Measurements from ENCODE around the gene GATAD1. TPM values are rescaled to one million over a fixed set of nuclear protein-coding genes. Genes with fewer than 3 reads are reported as not detected.

GATAD1 gene, protein sequence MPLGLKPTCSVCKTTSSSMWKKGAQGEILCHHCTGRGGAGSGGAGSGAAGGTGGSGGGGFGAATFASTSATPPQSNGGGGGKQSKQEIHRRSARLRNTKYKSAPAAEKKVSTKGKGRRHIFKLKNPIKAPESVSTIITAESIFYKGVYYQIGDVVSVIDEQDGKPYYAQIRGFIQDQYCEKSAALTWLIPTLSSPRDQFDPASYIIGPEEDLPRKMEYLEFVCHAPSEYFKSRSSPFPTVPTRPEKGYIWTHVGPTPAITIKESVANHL
- total RNA-seq (2012; rRNA removed) (9.3 and 10.3 TPM in 2 replicates), polyA plus RNA-seq (2012; rRNA removed) (12.2 and 15.2 TPM in 2 replicates), Bru-seq, nascent RNA (percentile 87 among the genes with signal in this experiment), BruChase-seq, experiment 1, labeled RNA remaining after a 6-hour chase (percentile 97 among the genes with signal in this experiment), BruChase-seq, experiment 2, labeled RNA remaining after a 2-hour chase (percentile 96 among the genes with signal in this experiment)
- 3.8 and 5.8 TPM in 2 replicates for polyA plus RNA-seq (2012; cell fraction: cytosol; rRNA removed)
- polyA plus RNA-seq (2012; cell fraction: nucleus; rRNA removed; ENCODE audit: low replicate concordance), result 9.4 and 43.7 TPM in 2 replicates
- long read RNA-seq, transcript GATAD1-201 (5 exons, 3,962 nt), result major isoform, 21 of 41 reads
- long read RNA-seq, partial matches to known transcripts, result 11 of 41 reads
- long read RNA-seq, other reads (novel, unspliced or antisense), result 4 of 41 reads

DNA sequence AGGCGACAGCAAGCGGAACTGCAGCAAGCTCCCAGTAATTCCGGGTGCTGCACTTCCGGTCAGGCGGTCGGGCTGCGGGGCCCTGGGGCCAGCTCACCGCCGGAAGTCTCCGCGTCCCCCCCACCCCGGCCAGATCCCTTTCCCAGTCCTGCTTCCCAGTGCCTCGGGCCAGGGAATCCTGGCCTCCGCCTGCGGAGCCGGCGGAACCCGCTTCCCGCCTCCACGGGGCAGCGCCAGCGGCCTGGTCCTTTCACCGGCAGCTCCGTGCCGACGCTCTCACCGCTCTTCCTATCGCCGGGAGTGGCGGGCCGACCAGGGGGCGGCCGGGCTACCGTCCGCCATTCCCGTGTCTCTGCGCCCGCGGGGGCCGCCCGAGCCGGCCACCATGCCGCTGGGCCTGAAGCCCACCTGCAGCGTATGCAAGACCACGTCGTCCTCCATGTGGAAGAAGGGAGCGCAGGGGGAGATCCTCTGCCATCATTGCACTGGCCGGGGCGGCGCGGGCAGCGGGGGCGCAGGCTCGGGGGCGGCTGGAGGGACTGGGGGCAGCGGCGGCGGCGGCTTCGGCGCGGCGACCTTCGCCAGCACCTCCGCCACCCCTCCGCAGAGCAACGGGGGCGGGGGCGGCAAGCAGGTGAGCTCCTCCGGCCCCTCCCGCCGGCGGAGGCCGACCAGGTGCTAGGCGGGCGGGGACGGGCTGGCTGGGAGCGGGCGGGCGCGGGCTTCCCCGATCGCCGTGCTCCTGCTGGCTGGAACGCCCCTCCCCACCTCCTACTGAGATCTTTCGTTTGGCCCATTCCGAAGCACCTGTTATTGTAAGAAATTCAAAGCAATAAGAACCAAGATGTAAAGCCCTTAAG is at the start of gene GATAD1:
Gene GATAD1 (plus strand): TSS at position 138 of the 860 bp plus-strand sequence. CDS start 248 bp downstream, at position 386.
- Histone ChIP-seq H2BK120ac (ENCODE audit: low read depth, low read length) (no peak within 1 kb of the TSS), H3K56ac (ENCODE audit: extremely low read depth, insufficient read depth, low read length) (peak within 1 kb of the TSS; percentile 65), H2AK9ac (replicated peaks; ENCODE audit: low read depth, low read length, poor library complexity) (peak within 1 kb of the TSS; percentile 91), H4K5ac (ENCODE audit: low read depth, low read length) (peak within 1 kb of the TSS; percentile 85), H3K4me3 (ENCODE audit: insufficient read depth, low read depth, low read length) (peak within 1 kb of the TSS; percentile 94), H3K9me3 (ENCODE audit: control insufficient read depth, insufficient read depth, low read length) (no peaks in the 10 kb centered on the region), H4K91ac (ENCODE audit: insufficient read depth, low read depth, low read length) (peak within 1 kb of the TSS; percentile 66), H3K4me2 (ENCODE audit: low read depth, low read length) (peak within 1 kb of the TSS; percentile 86), H2AFZ (replicated peaks; ENCODE audit: low read length, poor library complexity) (peak within 1 kb of the TSS; percentile 97), H3K4ac (ENCODE audit: low read depth, low read length) (peak within 1 kb of the TSS; percentile 82), H3K4me1 (ENCODE audit: control insufficient read depth, insufficient read depth, low read length) (0 out of 2 replicates have a peak, but pooled peaks cover 2% of the 10 kb centered on the region), H3K79me1 (ENCODE audit: low read depth in 1 of 2, low read length in 2 of 2) (peaks cover 19 to 34% of the 10 kb centered on the region in 2 experiments; a peak in 3 of 4 replicates), H4K8ac (ENCODE audit: low read depth in 2 of 2, low read length in 2 of 2) (peak within 1 kb of the TSS; percentile 41 to 68; a peak in 3 of 4 replicates), H3K9ac (ENCODE audit: low read depth, low read length) (peak within 1 kb of the TSS; percentile 91), H3K18ac (ENCODE audit: low read depth, low read length) (peak within 1 kb of the TSS; percentile 71; the same call in 1 of the 2 replicates), H2BK5ac (ENCODE audit: low read depth, low read length, poor library complexity, severe bottlenecking) (peak within 1 kb of the TSS; percentile 89), H3K23ac (ENCODE audit: low read depth, low read length) (peak within 1 kb of the TSS; percentile 56; the same call in 1 of the 2 replicates), H3K27me3 (ENCODE audit: control insufficient read depth, insufficient read depth, low read length) (no peaks in the 10 kb centered on the region), H3K36me3 (ENCODE audit: control insufficient read depth, insufficient read depth, low read length) (peaks cover 10% of the 10 kb centered on the region), H2AK5ac (ENCODE audit: low read depth, low read length) (no peak within 1 kb of the TSS), H2BK20ac (ENCODE audit: low read depth, low read length) (no peak within 1 kb of the TSS), H3K9me1 (ENCODE audit: insufficient read depth, low read length) (no peaks in the 10 kb centered on the region), H2BK15ac (ENCODE audit: low read depth, low read length) (no peak within 1 kb of the TSS), H3K14ac (replicated peaks; ENCODE audit: low read depth, low read length) (peak within 1 kb of the TSS; percentile 89), H4K20me1 (ENCODE audit: insufficient read depth, low read length) (no peaks in the 10 kb centered on the region), H3K27ac (ENCODE audit: insufficient read depth, low read length) (peak within 1 kb of the TSS; percentile 89)
- ATAC-seq (ENCODE audit: low read depth), result peak; percentile 97
- TSS peak; percentile 62 for BruUV-seq (replicated peaks)
- in situ Hi-C loops (cut with MboI; ENCODE audit: low sequenced_read_pairs) (no loop called here), intact Hi-C loops (cut with micrococcal nuclease) (loop anchor here (1.0 to 5.0 kb wide), 10 partner anchors 23 to 1360 kb away; partner anchors contain the start of genes AKAP9, FZD1, LRRD1 and MTERF1), dilution Hi-C loops (cut with HindIII; ENCODE audit: low sequenced_read_pairs, unreplicated experiment) (no loop called here)
- CTCF ChIA-PET, result interaction anchor here (0.7 to 2.4 kb wide), 11 partner anchors 10 to 1358 kb away, joined by 3 to 19 read pairs (median 4); partner anchors contain the start of gene MTERF1
- POLR2A ChIA-PET (ENCODE audit: unreplicated experiment), result interaction anchor here (0.8 kb wide), 1 partner anchor 1065 kb away, joined by 3 read pairs; no protein-coding TSS in a partner anchor
- peak; percentile 91 for DNase-seq
- WGBS, 2 experiments (ENCODE audit: extremely low coverage in 2 of 2, insufficient read length in 1 of 2), result 0% methylated on average over 32 of the region's 87 CpGs; no CpG with 5 or more reads in 1 of the 2 experiments
- TF ChIP-seq BHLHE40 (IDR thresholded peaks at IDR 0.05; ENCODE audit: low read depth, low read length) (no peak), CHD1 (IDR thresholded peaks at IDR 0.05; ENCODE audit: low read depth, low read length) (no peak; the same call in 1 of the 2 replicates), MAZ (IDR thresholded peaks at IDR 0.05; ENCODE audit: borderline replicate concordance, low read depth, low read length) (peak; percentile 79; the same call in 1 of the 2 replicates), POLR2A (IDR thresholded peaks at IDR 0.05; ENCODE audit: low read depth, low read length) (peak; percentile 81), MAFK (IDR thresholded peaks at IDR 0.05; ENCODE audit: low read depth, low read length) (no peak), MXI1 (IDR thresholded peaks at IDR 0.05; ENCODE audit: borderline replicate concordance, low read depth, low read length) (no peak; the same call in 1 of the 2 replicates), RFX5 (IDR thresholded peaks at IDR 0.05; ENCODE audit: low read depth, low read length) (no peak), RAD21 (IDR thresholded peaks at IDR 0.05; ENCODE audit: low read length) (no peak), CEBPB (IDR thresholded peaks at IDR 0.05; ENCODE audit: low read depth, low read length) (no peak)
- TF ChIP-seq, protein P1, sequence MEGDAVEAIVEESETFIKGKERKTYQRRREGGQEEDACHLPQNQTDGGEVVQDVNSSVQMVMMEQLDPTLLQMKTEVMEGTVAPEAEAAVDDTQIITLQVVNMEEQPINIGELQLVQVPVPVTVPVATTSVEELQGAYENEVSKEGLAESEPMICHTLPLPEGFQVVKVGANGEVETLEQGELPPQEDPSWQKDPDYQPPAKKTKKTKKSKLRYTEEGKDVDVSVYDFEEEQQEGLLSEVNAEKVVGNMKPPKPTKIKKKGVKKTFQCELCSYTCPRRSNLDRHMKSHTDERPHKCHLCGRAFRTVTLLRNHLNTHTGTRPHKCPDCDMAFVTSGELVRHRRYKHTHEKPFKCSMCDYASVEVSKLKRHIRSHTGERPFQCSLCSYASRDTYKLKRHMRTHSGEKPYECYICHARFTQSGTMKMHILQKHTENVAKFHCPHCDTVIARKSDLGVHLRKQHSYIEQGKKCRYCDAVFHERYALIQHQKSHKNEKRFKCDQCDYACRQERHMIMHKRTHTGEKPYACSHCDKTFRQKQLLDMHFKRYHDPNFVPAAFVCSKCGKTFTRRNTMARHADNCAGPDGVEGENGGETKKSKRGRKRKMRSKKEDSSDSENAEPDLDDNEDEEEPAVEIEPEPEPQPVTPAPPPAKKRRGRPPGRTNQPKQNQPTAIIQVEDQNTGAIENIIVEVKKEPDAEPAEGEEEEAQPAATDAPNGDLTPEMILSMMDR (conservative IDR thresholded peaks at IDR 0.05; ENCODE audit: low read depth, low read length), result peak; percentile 97
- TF ChIP-seq, protein P2, sequence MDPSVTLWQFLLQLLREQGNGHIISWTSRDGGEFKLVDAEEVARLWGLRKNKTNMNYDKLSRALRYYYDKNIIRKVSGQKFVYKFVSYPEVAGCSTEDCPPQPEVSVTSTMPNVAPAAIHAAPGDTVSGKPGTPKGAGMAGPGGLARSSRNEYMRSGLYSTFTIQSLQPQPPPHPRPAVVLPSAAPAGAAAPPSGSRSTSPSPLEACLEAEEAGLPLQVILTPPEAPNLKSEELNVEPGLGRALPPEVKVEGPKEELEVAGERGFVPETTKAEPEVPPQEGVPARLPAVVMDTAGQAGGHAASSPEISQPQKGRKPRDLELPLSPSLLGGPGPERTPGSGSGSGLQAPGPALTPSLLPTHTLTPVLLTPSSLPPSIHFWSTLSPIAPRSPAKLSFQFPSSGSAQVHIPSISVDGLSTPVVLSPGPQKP (IDR thresholded peaks at IDR 0.05; ENCODE audit: borderline replicate concordance, low read depth, low read length), result 0 out of 2 replicates have a peak, but pooled peaks have one; percentile 75
